NCI-H2107 (cell line): ENCODE measurements around the gene SMIM13.

ENCODE experiments used
- DNase-seq: peaks from one replicate; lab custom pipeline; 2025; lab: John Stamatoyannopoulos, UW

The SMIM13 gene

GRCh38 chr6:11122380-11122779 lies 28.7 kb downstream of the SMIM13 start:
- DNase-seq: no peak

- no peak for DNase-seq
These were observed 30.3 kb downstream of the SMIM13 start for GRCh38 chr6:11123978-11124377.

- DNase-seq: no peak
These were observed 33.2 kb downstream of the SMIM13 start for GRCh38 chr6:11126876-11127275.

- no peak for DNase-seq
These were observed 35.0 kb downstream of the SMIM13 start for GRCh38 chr6:11128608-11129007.

GRCh38 chr6:11129908-11130565 lies 36.4 kb downstream of the SMIM13 start:
- DNase-seq: no peak

GRCh38 chr6:11130605-11131004 lies 37.0 kb downstream of the SMIM13 start:
- no peak for DNase-seq

- no peak for DNase-seq
These were observed 38.7 kb downstream of the SMIM13 start for GRCh38 chr6:11132194-11132888.

GRCh38 chr6:11133281-11133680 lies 39.6 kb downstream of the SMIM13 start:
- DNase-seq: no peak

- DNase-seq: no peak
These were observed 43.2 kb downstream of the SMIM13 start for GRCh38 chr6:11136809-11137208.

GRCh38 chr6:11139051-11139960 lies 45.7 kb downstream of the SMIM13 start:
- no peak for DNase-seq

- no peak for DNase-seq
These were observed 46.4 kb downstream of the SMIM13 start for GRCh38 chr6:11140056-11140455.

GRCh38 chr6:11141295-11141694 lies 47.7 kb downstream of the SMIM13 start:
- no peak for DNase-seq

GRCh38 chr6:11142296-11143027 lies 48.8 kb downstream of the SMIM13 start:
- DNase-seq: no peak

- no peak for DNase-seq
These were observed 50.0 kb downstream of the SMIM13 start for GRCh38 chr6:11143394-11144371.

GRCh38 chr6:11144393-11144851 lies 50.8 kb downstream of the SMIM13 start:
- no peak for DNase-seq

GRCh38 chr6:11146117-11146826 lies 52.6 kb downstream of the SMIM13 start:
- DNase-seq: no peak

- no peak for DNase-seq
These were observed 55.9 kb downstream of the SMIM13 start for GRCh38 chr6:11149551-11149950.

GRCh38 chr6:11151488-11151887 lies 57.9 kb downstream of the SMIM13 start:
- DNase-seq: no peak

GRCh38 chr6:11152581-11152980 lies 58.9 kb downstream of the SMIM13 start:
- DNase-seq: no peak

- DNase-seq: no peak
These were observed 59.8 kb downstream of the SMIM13 start for GRCh38 chr6:11153447-11153846.
